Stimulated activated CD8-positive, alpha-beta memory T cell treated with anti-CD3 and anti-CD28 coated beads, Interleukin-15, amount 100 ng/mL, for 24 hours (primary cell): ENCODE measurements around the gene GRIP1.

Experiments used
- DNase-seq: peaks from one replicate; pipeline ENCODE4 v3.0.0-alpha.2; 2020; ENCODE audit warnings: low read depth

GRIP1 gene

GRCh38 chr12:66693901-66694513 lies 15.1 kb upstream of the GRIP1 start:
- no peak for DNase-seq

DNA sequence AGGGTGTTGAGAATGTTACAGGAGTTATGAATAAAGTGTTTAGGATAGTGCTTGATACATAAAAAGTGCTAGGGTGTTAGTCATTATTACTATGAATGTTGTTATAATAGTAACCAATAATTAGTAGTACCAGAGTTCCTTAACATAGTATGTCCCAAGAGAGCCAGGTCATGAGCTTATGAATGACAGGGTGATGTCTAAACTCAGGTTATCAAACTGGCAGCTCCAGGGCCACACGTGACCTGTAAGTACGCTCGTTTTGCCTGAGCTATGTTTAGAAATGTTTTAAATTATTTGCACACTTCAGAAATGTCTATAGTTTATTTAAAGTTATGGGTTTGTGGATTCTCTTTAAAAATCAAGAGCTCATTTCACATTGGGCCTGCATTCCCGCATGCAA lies 14.1 kb upstream of the GRIP1 start:
- DNase-seq, result no peak

DNA sequence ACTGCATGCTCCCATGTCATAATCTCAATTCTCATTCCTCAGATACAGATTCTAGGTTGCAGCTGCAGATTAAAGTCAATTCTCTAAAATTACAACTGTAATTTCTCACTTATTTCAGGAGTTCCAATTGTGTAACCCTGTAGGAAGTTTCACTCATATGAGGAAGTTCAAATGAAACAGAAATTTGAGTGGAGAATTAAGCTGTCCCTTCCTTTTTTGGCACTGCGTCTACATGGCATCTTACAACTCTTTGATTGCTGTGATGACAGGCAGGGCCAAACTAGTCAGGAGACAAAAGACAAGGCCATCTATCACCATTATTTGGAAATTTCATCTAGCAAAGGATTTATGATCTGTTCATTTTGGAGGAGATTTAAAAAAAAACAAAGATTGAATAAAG lies 13.3 kb upstream of the GRIP1 start:
- DNase-seq, result no peak

DNA sequence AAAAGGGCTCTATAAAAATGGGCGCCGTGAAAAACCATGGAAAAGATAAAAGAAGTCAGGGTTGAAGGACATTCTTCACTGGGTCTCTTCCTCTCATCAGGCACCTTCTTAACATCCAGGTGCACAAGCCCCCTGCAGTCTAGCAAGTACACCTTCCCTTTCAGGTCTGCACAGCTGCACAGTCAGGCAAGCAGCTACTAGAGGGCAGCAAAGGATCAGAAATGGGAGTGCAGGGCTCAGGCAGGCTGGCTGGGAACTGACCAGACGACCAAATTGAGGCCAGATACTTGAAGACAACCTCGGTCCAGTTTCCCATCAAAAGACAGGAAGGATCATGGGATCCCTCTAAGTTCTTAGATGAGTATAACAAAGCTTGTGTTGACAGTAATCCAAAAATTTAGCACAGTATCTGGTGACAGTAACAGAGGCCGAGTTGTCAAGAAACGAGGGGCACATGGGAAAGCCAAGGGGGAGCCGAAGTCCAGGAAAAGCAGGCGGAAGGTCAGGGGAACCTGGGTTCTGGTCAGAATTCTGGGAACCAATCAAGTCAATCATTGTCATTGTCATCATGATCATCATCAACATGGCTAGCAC lies 10.1 kb upstream of the GRIP1 start:
- DNase-seq, result no peak

- DNase-seq, result no peak
These were observed 5.3 kb upstream of the GRIP1 start for GRCh38 chr12:66684222-66684621.

GRCh38 chr12:66683822-66684221 lies 4.9 kb upstream of the GRIP1 start:
- DNase-seq, result no peak

GRCh38 chr12:66683073-66683472 lies 4.2 kb upstream of the GRIP1 start:
- DNase-seq, result no peak

DNA sequence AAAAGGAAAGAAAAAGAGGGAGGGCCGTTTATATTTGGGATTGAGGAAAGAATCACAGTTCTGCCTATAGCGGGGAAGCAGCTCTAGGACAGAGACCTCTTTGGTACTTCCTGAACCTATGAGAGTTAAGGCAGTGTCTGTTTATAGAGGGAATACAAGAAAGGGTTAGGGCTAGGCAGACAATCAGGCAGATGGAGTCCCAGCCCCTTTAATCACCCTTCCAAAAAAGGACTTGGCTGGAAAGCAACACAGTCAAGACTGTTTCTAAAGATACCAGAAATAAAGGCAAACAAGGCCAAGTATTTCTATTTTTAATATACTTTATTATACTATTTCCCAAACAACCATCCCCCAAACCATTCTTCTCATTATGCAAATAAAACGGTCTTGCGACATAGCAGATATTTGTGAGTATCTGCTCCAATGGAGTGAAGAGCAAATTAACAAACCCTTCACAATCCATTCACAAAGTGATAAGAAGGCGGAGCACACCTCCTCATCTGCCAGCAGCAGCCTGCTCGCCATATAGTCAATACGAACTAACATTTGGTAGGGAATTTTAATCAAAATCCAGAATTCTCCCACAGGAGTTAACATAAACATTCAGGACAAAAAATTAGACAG lies 697 bp upstream of the GRIP1 start:
- DNase-seq, result no peak

DNA sequence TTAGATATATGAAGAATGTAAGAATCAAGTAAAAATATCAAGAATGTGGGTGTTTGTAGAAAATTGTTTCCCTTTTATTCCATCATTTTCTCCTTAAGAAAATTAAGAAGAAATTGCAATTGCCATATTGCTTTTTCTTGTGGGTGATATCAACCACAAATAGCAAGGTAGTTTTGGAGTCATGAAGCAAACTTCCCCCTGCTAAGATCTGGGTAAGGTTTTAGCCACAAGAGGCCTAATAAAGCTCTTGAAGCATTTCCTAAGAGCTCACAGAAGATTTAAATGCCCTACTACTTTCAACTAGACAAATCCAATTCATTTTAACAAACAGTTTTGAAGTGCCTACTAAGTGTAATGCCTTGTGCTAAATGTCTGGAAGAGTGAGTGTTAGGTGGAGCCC lies 2.6 kb downstream of the GRIP1 start:
- no peak for DNase-seq

DNA sequence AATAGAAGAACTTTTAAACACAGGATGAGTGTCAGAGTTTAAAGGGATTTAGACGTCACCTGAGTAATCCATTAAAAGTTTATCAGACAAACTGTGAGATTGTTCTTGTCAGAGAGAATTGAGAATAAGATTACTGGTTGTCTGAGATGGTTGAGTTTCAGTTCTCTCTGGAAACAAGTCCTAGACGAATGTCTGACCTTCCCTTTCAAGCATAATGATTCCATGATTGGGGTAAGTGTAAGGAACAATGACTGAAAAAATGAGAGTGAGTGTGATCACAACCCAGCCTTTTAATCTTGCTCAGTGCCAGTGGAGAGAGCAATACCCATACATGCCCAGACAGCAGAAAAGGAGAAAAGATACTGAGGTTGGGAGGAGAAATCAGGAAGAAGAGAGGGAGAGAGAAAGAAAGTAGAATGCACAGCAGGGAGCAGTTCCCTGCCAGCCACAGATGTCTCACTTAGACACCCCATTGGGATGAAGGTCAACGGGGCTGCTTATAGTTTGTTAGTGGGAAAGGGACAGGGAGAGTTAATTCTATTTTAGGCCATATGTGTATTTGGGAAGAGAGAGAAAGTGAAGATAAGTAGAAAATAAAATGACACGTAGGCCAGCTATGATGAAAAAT lies 4.3 kb downstream of the GRIP1 start:
- DNase-seq, result no peak

GRCh38 chr12:66669541-66669940 lies 9.3 kb downstream of the GRIP1 start:
- DNase-seq, result no peak

GRCh38 chr12:66668311-66668710 lies 10.6 kb downstream of the GRIP1 start:
- DNase-seq, result no peak

DNA sequence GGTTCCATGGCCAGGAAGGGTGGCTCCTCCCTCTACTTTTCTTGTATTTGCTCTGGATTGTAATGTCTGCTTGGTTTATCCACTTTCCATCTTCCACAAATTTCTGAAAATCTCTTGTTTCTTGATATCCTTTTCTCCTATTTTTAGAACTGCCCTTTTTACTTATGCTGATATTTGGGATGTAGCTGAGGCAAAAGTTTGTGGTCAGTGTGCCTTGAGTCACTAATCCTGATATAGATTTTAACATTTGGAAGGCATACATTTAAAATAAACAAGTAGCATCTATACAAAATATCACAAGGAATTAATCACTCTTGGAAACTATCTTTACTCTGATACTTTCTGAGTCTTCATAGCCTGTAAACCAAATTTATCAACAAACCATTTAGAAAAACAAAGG lies 11.0 kb downstream of the GRIP1 start:
- no peak for DNase-seq

GRCh38 chr12:66666481-66666880 lies 12.4 kb downstream of the GRIP1 start:
- DNase-seq, result no peak

- DNase-seq, result no peak
These were observed 13.4 kb downstream of the GRIP1 start for GRCh38 chr12:66665435-66665985.

- no peak for DNase-seq
These were observed 14.8 kb downstream of the GRIP1 start for GRCh38 chr12:66664076-66664475.

- DNase-seq, result no peak
These were observed 15.3 kb downstream of the GRIP1 start for GRCh38 chr12:66663611-66664010.

DNA sequence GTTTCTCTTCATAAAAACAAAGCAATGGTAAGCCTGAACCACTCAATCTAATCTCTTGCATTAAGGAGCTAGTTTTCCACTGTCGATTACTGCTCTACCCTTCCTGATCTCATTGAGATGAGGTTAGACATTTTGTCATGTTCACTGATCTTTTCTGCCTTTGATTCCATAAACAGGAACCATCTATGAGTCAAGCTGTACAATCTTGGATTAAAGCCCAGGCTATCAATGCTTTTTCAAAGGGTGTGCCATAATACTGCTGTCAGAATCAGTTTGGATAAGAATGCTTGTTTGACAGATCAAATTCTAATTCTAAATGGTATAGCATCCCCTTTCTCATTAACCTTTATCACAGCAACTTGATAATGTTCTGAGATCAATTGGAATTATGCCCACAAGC lies 16.1 kb downstream of the GRIP1 start:
- no peak for DNase-seq

DNA sequence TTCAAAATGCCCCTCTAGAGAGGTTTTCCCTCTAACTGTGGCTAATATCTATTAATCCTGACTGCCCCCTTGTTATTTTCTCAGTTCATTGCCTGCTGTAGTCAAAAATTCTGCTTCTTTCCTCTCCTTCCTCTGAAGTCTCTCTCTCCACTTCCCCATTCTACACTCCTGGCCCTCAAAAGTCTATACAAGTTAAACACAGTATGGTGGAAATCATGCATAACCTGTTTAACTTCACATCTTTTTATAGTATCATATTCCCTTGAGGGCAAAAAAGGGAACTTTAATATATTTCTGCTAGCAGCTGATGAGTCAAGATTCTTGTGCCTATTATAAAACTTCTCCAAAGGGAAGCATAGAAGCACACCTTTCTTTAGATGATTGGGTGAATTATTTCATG lies 16.7 kb downstream of the GRIP1 start:
- no peak for DNase-seq

GRCh38 chr12:66661357-66661756 lies 17.5 kb downstream of the GRIP1 start:
- DNase-seq, result no peak

DNA sequence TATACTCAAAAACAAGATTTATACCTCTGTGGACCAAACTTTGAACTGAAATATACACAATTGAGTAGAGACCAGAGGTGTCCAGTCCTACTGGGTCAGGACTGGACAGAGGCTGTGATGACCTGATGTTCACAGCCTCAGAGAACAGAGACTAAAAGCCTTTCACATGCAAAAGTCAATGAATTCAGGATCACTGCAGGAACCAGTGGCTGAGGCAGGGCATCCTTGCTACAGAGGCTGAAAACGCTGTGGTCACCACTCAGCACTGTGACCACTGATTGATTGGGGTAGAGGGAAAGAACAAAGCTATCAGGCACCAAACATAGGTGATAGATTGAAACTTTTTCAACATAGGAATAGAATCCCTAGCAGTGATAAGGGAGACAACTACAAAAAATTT lies 25.1 kb downstream of the GRIP1 start:
- DNase-seq, result no peak

DNA sequence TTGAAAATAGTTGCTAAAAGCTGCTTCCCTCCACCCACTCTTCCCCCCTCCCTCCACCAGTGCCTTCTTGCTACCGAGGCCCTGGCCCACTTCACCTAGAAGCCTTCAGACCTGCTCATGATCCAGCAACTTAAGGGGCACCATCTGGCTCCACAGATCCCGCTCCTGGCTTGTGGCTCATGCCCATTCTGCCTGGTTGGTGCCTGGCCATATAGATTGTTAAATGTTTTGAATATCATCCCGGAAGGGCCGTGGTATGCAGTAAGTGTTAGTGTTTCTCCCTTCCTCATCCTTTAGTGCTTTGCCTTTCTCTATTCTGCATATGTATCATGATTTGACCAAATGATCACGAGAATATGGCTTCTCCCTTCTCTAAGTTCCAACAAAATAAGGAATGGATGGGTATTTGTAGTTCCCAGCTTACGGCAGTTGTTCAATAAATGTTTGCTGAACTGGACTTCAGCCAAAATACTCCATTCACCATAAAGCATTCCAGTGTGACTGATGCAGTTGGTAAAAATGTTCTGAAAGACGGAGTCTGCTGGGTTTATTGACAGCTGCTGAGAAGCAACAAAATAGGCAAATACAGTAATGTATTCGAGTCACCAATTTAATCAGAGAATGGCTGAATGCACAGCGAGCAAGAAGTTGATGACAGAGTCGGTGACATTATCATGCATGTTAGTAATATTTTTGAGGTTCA lies 30.7 kb downstream of the GRIP1 start:
- no peak for DNase-seq
